Thymus (tissue), 14 donors: Measurements from ENCODE around the gene CARNS1. TPM values are rescaled to one million over a fixed set of nuclear protein-coding genes. Genes with fewer than 3 reads are reported as not detected.

Experiments used
- DNase-seq, 9 donors: peaks; one replicate each; pipeline ENCODE4 v3.0.0-alpha.2; 2013; ENCODE audit warnings: low spot score in 9 of 9, low read depth in 6 of 9, missing footprints in 1 of 9
- H3K27ac ChIP-seq, 2 donors: one replicate each; pipeline ENCODE4 v1.5.1; 2013; ENCODE audit warnings: control low read depth in 1 of 2, low read depth in 1 of 2, low read length in 1 of 2, mild to moderate bottlenecking in 1 of 2, moderate library complexity in 1 of 2
- H3K27me3 ChIP-seq, 2 donors: one replicate each; pipeline ENCODE4 v1.5.1; 2013; ENCODE audit warnings: low read length in 1 of 2; ENCODE audit not compliant: control insufficient read depth in 2 of 2, insufficient read depth in 1 of 2
- H3K36me3 ChIP-seq, 2 donors: one replicate each; pipeline ENCODE4 v1.5.1; 2013; ENCODE audit warnings: low read length in 1 of 2, mild to moderate bottlenecking in 1 of 2, moderate library complexity in 1 of 2; ENCODE audit not compliant: control insufficient read depth in 2 of 2, insufficient read depth in 2 of 2
- H3K4me1 ChIP-seq, 2 donors: one replicate each; pipeline ENCODE4 v1.5.1; 2013; ENCODE audit warnings: low read length in 2 of 2; ENCODE audit not compliant: control insufficient read depth in 2 of 2, insufficient read depth in 2 of 2
- H3K4me3 ChIP-seq, 2 donors: one replicate each; pipeline ENCODE4 v1.5.1; 2013; ENCODE audit warnings: low read length in 2 of 2, control low read depth in 1 of 2, mild to moderate bottlenecking in 1 of 2
- H3K9me3 ChIP-seq, 2 donors: one replicate each; pipeline ENCODE4 v1.5.1; 2013; ENCODE audit warnings: low read length in 1 of 2, mild to moderate bottlenecking in 1 of 2; ENCODE audit not compliant: control insufficient read depth in 2 of 2, insufficient read depth in 1 of 2
- WGBS: extraction: QIAGEN DNeasy Blood & Tissue Kit; methylation state at CpG from one replicate; pipeline ENCODE4 v1.1.7; 2013; 5-methylcytosine and 5-hydroxymethylcytosine counted together
- long read RNA-seq, 10 donors: transcript quantifications; one replicate each; lab custom pipeline, GENCODE V29; 2026
- polyA plus RNA-seq: library from polyadenylated mRNA; stranded (reverse); fragments of 200-250 nt; gene quantifications from one replicate; pipeline ENCODE4 v1.2.3, GENCODE V29; 2013
- total RNA-seq: library from RNA; stranded (reverse); fragments of 120-200 nt; gene quantifications from one replicate; pipeline ENCODE4 v1.2.4, GENCODE V29; 2013
- donor health status: healthy.

CARNS1 gene, protein sequence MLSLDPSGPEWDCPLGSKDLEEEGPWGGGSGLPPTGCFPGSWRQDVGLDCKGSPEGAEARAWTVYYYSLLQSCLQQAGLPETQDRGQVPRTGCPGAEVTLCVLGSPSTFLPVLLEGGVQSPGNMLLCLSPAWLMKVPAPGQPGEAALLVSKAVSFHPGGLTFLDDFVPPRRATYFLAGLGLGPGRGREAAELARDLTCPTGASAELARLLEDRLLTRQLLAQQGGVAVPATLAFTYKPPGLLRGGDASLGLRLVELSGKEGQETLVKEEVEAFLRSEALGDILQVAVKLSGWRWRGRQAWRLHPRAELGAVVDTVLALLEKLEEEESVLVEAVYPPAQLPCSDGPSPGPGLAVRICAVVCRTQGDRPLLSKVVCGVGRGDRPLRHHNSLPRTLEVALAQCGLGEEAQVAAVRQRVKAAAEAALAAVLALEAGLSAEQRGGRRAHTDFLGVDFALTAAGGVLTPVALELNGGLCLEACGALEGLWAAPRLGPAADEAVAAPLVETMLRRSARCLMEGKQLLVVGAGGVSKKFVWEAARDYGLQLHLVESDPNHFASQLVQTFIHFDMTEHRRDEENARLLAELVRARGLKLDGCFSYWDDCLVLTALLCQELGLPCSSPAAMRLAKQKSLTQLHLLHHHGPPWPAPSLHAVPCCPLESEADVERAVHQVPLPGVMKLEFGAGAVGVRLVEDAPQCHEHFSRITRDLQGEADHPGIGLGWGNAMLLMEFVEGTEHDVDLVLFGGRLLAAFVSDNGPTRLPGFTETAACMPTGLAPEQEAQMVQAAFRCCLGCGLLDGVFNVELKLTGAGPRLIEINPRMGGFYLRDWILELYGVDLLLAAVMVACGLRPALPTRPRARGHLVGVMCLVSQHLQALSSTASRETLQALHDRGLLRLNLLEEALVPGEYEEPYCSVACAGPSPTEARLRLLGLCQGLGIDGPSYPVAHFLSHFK
- total RNA-seq (0.57 TPM), polyA plus RNA-seq (1.7 TPM)
- long read RNA-seq, donor 1, result 0 reads
- long read RNA-seq, donor 2, result 0 reads
- long read RNA-seq, donor 3, partial matches to known transcripts, result 0 of 1 reads
- long read RNA-seq, donor 3, other reads (novel, unspliced or antisense), result 0 of 1 reads
- long read RNA-seq, donor 4, partial matches to known transcripts, result 384 of 399 reads
- long read RNA-seq, donor 4, other reads (novel, unspliced or antisense), result 15 of 399 reads
- long read RNA-seq, donor 5, result 0 reads
- long read RNA-seq, donor 6, partial matches to known transcripts, result 65 of 66 reads
- long read RNA-seq, donor 6, other reads (novel, unspliced or antisense), result 0 of 66 reads
- long read RNA-seq, donor 7, partial matches to known transcripts, result 280 of 285 reads
- long read RNA-seq, donor 7, other reads (novel, unspliced or antisense), result 5 of 285 reads
- long read RNA-seq, donor 8, partial matches to known transcripts, result 0 of 147 reads
- long read RNA-seq, donor 8, other reads (novel, unspliced or antisense), result 147 of 147 reads
- long read RNA-seq, donor 9, result 0 reads
- long read RNA-seq, donor 10, result 0 reads

DNA sequence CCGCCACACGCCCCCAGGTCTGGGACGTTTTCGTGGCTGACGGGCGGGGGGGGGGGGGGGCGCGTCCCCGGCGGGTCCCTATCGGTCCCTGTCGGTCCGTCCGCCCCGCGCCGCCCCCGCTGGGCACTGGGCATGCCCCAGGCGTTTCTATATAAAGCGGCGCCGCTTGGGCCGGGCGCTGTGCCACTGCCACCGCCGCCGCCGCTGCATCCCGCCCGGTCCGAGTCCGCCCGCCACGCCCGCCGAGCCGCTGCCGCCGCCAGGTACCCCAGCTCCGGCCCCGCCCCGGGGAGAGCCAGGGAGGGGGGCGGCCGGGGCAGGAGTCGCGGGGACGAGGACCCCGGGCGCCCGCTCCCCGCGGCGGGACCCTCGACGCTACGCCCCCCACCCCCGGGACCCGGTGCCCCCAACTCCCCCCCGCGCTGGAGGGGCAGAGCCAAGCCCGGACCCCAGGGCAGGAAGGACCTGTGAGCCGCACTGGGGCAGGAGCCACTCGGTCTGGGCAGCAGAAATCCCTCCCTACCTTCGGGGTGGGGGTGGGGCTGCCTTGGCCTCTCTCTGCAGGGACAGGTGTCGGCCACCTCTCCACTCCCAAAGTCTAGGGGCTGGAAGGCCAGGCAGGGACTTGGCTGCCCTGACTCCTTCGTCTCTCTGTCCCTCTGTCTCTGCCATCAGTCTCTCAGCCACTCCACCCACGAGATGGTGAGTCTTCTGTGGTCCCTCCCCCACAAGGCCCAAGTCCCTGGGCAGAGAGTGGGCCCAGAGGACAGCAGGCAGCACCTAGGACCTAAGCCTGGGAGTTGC is at the start of gene CARNS1:
TSS of gene CARNS1 (plus strand) at position 178 of the 804 bp plus-strand sequence. CDS start at position 700, 522 bp downstream.
- Histone ChIP-seq H3K27ac (peak within 1 kb of the TSS; percentile 83 to 87), H3K9me3 (peaks cover 0 to 3% of the 10 kb centered on the region in 2 donors), H3K36me3 (peaks cover 0 to 2% of the 10 kb centered on the region in 2 donors), H3K4me3 (peak within 1 kb of the TSS; percentile 29 to 49), H3K4me1 (peaks cover 80 to 94% of the 10 kb centered on the region in 2 donors), H3K27me3 (peaks cover 0 to 9% of the 10 kb centered on the region in 2 donors)
- DNase-seq, result peak in 1 of 9 donors; percentile 7
- WGBS, result 14% methylated on average over 67 of the region's 67 CpGs

DNA sequence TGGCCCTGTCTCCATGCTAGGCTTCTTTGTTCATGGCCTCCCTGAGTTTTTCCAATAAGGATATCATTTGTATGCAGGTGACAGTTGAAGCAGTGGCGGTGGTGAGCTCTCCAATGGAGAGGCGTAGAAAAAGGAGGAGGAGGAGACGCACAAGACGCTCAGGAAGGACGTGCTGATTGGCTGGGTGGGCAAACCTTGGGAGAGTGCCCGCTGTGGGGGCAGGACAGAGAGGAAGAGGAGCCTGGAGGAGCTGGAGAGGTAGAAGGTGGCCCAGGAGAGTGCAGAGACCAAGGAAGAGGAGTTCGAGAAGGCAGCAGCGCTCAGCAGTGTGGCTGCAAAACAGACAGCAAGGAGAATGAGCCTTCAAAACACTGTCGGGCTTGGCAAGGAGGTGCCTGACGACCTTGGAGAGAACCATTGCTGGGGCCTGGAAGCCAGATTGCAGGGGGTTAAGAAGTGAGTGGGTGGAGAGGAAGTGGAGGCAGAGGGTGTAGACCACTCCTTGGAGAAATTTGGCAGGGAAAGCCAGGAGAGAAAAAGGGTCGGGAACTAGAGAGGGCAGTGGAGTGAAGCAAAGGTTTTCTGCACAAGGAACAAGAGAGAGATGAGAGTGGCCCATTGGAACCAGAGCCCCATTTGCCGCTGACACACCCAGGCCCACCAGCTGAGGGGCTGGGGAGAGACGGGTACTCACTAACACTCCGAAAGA is 49.6 kb upstream of the CARNS1 start:
- no peak for DNase-seq
- H3K4me1 ChIP-seq, result peaks cover 0 to 35% of the 10 kb centered on the region in 2 donors
- WGBS, result 95% methylated on average over 14 of the region's 14 CpGs
- H3K27me3 ChIP-seq, result peaks cover 5 to 45% of the 10 kb centered on the region in 2 donors
- no peak overlapping the region for H3K4me3 ChIP-seq
- H3K9me3 ChIP-seq, result no peaks in the 10 kb centered on the region
- H3K27ac ChIP-seq, result no peak overlapping the region
- no peaks in the 10 kb centered on the region for H3K36me3 ChIP-seq

DNA sequence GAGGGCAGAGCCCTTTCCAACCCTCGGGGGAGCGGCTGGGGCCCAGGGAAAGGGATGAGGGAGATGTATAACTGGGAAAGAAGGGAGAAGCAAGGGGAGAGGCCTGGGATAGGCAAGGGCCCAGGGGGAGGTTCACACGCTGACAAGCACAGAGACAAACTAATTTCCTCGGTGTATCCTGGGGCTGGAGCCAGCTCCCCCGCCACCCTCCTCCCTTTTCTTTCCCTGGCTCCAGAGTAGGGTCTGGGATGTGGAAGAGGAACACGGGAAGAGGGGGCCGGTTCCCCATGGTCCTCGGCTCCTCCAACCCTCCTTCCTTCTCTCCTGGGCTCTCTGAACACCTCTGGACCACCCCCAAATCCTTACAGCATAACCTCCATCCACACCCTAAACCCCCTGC is 48.9 kb upstream of the CARNS1 start:
- H3K36me3 ChIP-seq, result no peaks in the 10 kb centered on the region
- peaks cover 9 to 51% of the 10 kb centered on the region in 2 donors for H3K27me3 ChIP-seq
- 91% methylated on average over 8 of the region's 8 CpGs for WGBS
- DNase-seq, result no peak
- H3K9me3 ChIP-seq, result peaks cover 0 to 5% of the 10 kb centered on the region in 2 donors
- H3K4me3 ChIP-seq, result no peak overlapping the region
- no peak overlapping the region for H3K27ac ChIP-seq
- H3K4me1 ChIP-seq, result peaks cover 0 to 42% of the 10 kb centered on the region in 2 donors

DNA sequence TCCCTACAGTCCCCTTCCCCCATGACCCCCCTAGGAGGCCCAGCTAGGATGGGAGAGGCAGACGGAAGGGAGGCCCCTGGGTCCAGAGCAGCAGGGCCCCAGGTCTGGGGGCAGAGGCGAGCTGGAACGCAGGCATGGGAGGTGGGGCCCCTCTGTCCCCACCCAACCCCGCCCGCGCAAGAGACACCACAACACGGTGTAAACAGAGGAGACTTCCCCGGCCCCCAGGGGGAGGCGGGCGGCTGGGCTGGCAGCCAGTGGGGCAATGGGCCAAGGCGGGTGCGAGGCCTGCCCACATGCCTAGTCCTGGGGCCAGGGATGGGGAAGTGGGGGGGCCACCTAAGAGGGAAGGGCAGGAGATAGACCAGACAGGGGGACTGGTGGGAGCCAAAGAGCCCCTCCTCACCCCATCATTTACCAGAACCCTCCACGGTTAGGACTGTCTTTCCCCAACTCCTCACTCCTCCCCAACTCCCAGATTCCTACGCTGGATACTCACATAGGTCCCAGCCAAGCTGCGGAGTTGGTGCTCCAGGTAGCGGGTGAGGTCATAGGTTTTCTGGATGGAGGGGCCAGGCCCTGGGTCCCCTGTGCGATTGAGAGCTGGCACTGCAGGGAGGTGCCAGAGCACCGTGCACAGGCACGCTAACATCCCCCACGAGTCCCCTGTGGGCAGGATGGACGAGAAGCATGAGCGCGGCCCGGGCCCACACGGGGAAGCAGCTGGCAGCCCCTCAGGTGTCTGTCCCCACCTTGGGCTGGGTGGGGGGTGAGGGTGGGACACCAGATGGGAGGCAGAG is 48.3 kb upstream of the CARNS1 start:
- Histone ChIP-seq H3K36me3 (no peaks in the 10 kb centered on the region), H3K27ac (no peak overlapping the region), H3K4me1 (peaks cover 0 to 48% of the 10 kb centered on the region in 2 donors), H3K9me3 (peaks cover 0 to 8% of the 10 kb centered on the region in 2 donors), H3K27me3 (peaks cover 10 to 57% of the 10 kb centered on the region in 2 donors), H3K4me3 (no peak overlapping the region)
- no peak for DNase-seq
- 62% methylated on average over 25 of the region's 25 CpGs for WGBS

DNA sequence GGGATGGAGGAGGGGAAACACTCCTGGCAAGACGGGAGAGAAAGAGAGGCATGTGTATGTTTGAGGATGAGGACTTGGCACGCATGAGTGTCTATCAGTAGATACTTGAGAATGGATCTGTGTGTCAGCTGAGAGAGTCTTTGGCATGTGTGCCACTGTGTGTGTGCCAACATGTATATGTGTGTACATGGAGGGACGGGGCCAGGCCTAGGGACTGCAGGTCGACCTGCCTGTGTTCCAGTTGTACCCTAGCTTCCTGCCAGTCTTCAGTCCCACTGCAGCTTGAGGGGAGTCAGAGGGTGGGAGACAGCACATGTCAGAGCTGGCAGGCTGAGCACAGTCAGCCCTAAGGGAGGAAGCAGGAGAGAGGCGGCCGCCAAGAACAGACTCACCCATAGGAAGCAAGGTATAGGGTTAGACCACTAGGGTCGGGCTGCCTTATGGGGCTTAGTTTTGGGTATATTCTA is 47.7 kb upstream of the CARNS1 start:
- Histone ChIP-seq H3K4me3 (no peak overlapping the region), H3K4me1 (peaks cover 0 to 52% of the 10 kb centered on the region in 2 donors), H3K36me3 (no peaks in the 10 kb centered on the region), H3K27me3 (peaks cover 16 to 64% of the 10 kb centered on the region in 2 donors), H3K9me3 (peaks cover 0 to 8% of the 10 kb centered on the region in 2 donors), H3K27ac (no peak overlapping the region)
- DNase-seq, result no peak
- WGBS, result 52% methylated on average over 7 of the region's 7 CpGs

DNA sequence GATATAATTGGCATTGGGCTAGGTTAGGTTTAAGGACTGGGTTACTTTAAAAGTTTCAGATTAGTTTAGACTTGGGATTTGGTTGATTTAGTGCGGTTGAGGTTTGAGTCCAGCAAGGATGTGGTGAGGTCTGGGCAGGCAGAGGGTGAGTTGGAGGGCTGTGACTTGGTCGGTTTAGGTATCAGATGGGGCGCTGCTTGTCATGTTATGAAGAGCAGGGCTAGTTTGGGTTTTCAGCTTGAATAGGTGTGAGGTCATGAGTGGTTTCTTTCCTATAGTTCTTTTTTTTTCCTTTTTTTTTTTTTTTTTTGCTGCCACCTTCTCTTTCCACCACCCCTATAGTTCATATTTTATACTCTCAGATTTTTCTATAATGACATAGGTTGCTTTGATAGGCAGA is 46.9 kb upstream of the CARNS1 start:
- H3K4me3 ChIP-seq, result no peak overlapping the region
- H3K36me3 ChIP-seq, result no peaks in the 10 kb centered on the region
- peaks cover 7 to 55% of the 10 kb centered on the region in 2 donors for H3K4me1 ChIP-seq
- WGBS, result 40% methylated on average over 3 of the region's 3 CpGs
- H3K9me3 ChIP-seq, result peaks cover 0 to 8% of the 10 kb centered on the region in 2 donors
- no peak for DNase-seq
- H3K27me3 ChIP-seq, result peaks cover 23 to 72% of the 10 kb centered on the region in 2 donors
- H3K27ac ChIP-seq, result no peak overlapping the region

DNA sequence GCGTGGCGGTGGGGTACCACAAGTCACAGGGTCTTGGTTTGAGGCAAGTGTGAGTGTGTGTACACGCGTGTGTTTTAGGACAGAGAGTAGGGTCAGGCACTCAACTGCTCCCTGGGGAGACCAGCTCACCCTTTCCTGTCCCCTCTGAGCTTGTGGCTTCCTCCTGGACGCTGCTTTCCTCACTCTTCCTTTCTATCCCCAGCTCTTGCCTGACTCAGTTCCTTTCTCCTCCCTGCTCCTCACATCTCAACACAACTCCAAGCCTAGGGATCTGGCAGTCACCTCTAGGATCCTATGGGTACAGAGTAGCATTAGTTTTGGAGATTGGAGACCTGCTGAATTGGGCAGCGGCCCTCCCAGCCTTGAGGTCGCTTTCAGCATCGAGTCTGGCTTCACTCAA is 46.2 kb upstream of the CARNS1 start:
- peaks cover 0 to 8% of the 10 kb centered on the region in 2 donors for H3K9me3 ChIP-seq
- peaks cover 30 to 78% of the 10 kb centered on the region in 2 donors for H3K27me3 ChIP-seq
- no peak for DNase-seq
- peaks cover 13 to 57% of the 10 kb centered on the region in 2 donors for H3K4me1 ChIP-seq
- H3K4me3 ChIP-seq, result no peak overlapping the region
- WGBS, result 87% methylated on average over 8 of the region's 8 CpGs
- no peak overlapping the region for H3K27ac ChIP-seq
- no peaks in the 10 kb centered on the region for H3K36me3 ChIP-seq
